H1 (cell line): ENCODE measurements around the gene COIL. TPM values are rescaled to one million over a fixed set of nuclear protein-coding genes. Genes with fewer than 3 reads are reported as not detected.

Source experiments
- CEBPB ChIP-seq: IDR thresholded peaks from 2 replicates; pipeline ENCODE4 v1.6.1; 2012; ENCODE audit warnings: low read depth, low read length
- RNF2 ChIP-seq: fragments of 200-900, 300-1000 bp; sonication (generic); IDR thresholded peaks from 2 replicates; pipeline ENCODE4 v1.7.1; 2016; ENCODE audit warnings: borderline replicate concordance, low read depth, mild to moderate bottlenecking, antibody characterized with exemption, low read length; ENCODE audit not compliant: poor library complexity, severe bottlenecking; ENCODE audit errors: missing control alignments
- polyA plus RNA-seq, 7 experiments: library from polyadenylated mRNA; depleted of rRNA in 3 of 7; stranded (reverse) in 5 of 7; unstranded in 2 of 7; fragments of >200 nt in 5 of 7; fragments of 200-250 nt in 2 of 7; gene quantifications; 1 replicate in 5 of 7; 2 replicates in 1 of 7; 4 replicates in 1 of 7; pipeline versions ENCODE4 v1.2.1 to v1.2.3, GENCODE V29; 2011 to 2013; ENCODE audit warnings: missing spikeins in 2 of 7, mixed read lengths in 2 of 7
- total RNA-seq: library from RNA; stranded (reverse); fragmentation: NEBNext Ultra II Directional; extraction: Animal tissue kit (Norgen Biotek cat#: 25700); gene quantifications from 2 replicates; pipeline ENCODE4 v1.2.1, GENCODE V29; 2021

The COIL gene
- total and polyA plus RNA-seq, 2 of the 8 experiments (the other 6 are each of a cell fraction or from before 2014, with no cell fraction given), result 5.2 to 23.6 TPM

DNA sequence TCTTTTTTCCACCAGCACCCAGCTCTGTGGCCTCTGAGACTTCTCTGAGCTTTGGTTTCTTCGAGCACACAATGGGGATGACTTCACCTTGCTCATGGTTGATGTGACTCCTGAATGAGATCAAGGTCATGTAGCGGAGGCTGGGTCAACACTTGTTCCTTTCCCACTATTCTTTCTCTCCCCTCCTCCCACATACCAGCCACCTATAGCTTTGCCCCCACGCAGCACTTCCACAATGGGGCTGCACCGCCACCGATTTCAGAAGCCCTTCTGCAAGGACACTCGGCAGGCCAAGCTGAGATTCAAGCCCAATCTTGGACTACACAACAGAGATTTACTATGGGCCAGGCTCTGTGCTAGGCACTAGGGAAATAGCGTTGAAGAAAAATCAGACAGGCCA is 61.4 kb downstream of the COIL start (continued):
- TF ChIP-seq RNF2 (no peak), CEBPB (no peak)
